Adrenal gland (tissue), 12 donors: ENCODE data around the gene ZFR. TPM values are rescaled to one million over a fixed set of nuclear protein-coding genes. Genes with fewer than 3 reads are reported as not detected.
"Not testable (repeated sequence)": the region's sequence is repeated elsewhere in the genome, so short reads cannot be mapped to it uniquely, and the experiment has no call there.

Experiments
- DNase-seq, 7 donors: peaks; one replicate each; pipeline ENCODE4 v3.0.0-alpha.2; 2019 to 2020
- H3K27ac ChIP-seq, 5 donors: fragments of 200-600 bp; sonication (generic) in 4 of 5; 1 replicate in 3 of 5; 2 replicates in 2 of 5; pipeline versions ENCODE4 v1.5.1 to v1.8.0; 2016 to 2020; ENCODE audit warnings: mild to moderate bottlenecking in 1 of 5
- H3K27me3 ChIP-seq: fragments of 200-600 bp; 2 replicates; pipeline ENCODE4 v1.8.0; 2021
- H3K36me3 ChIP-seq, 2 donors: fragments of 200-600 bp; replicated peaks in 1 of 2; 1 replicate in 1 of 2; 2 replicates in 1 of 2; pipeline versions ENCODE4 v1.5.1 to v1.8.0; 2018 to 2022
- H3K4me1 ChIP-seq, 2 donors: fragments of 200-600 bp; replicated peaks in 1 of 2; 1 replicate in 1 of 2; 2 replicates in 1 of 2; pipeline versions ENCODE4 v1.5.1 to v1.8.0; 2018 to 2021
- H3K4me3 ChIP-seq, 4 donors: fragments of 200-600 bp; sonication (generic) in 3 of 4; one replicate each; pipeline ENCODE4 v1.5.1; 2016 to 2018
- H3K9me3 ChIP-seq, 3 donors: fragments of 200-600 bp; sonication (generic) in 1 of 3; replicated peaks in 1 of 3; 1 replicate in 2 of 3; 2 replicates in 1 of 3; pipeline versions ENCODE4 v1.5.1 to v1.8.0; 2016 to 2021
- POLR2A ChIP-seq, 2 donors: fragments of 450-650 bp; IDR thresholded peaks; one replicate each; pipeline ENCODE4 v1.6.1; 2017; ENCODE audit warnings: antibody characterized with exemption in 2 of 2, mild to moderate bottlenecking in 2 of 2, moderate library complexity in 1 of 2
- WGBS, 4 donors: extraction: QIAGEN DNeasy Blood & Tissue Kit in 2 of 4; methylation state at CpG; one replicate each; pipeline versions ENCODE4 v1.1.5 to v1.1.7; 2013 to 2017; 5-methylcytosine and 5-hydroxymethylcytosine counted together
- intact Hi-C, 2 donors: fragments of 100-400 bp; cut with DNase I; formaldehyde crosslinking; loops; one replicate each; pipeline versions ENCODE4 v1.14.1 to v1.15.0; 2022 to 2023
- polyA plus RNA-seq, 3 donors: library from polyadenylated mRNA; stranded (reverse); fragments of 200-250 nt in 2 of 3; fragments of 350-450 nt in 1 of 3; fragmentation: Illumina TruSeq in 1 of 3; extraction: RNeasy Lipid Tissue Mini Kit (QIAGEN cat#74804) in 1 of 3; gene quantifications; one replicate each; pipeline ENCODE4 v1.2.3, GENCODE V29; 2013 to 2014
- total RNA-seq, 9 donors: library from RNA; depleted of rRNA in 4 of 9; stranded (reverse); fragments of >200 nt in 4 of 9; fragments of 120-200 nt in 1 of 9; fragmentation: NEBNext Ultra II Directional in 1 of 9; extraction: Animal tissue kit (Norgen Biotek cat#: 25700) in 1 of 9; gene quantifications; one replicate each; pipeline versions ENCODE4 v1.1.0 to v1.2.4, GENCODE V29; 2013 to 2023
- TF ChIP-seq, protein P1 (sequence below), 6 experiments: fragments of 450-650 bp in 4 of 6; fragments of 200-600 bp in 2 of 6; sonication (generic) in 1 of 6; IDR thresholded peaks; 1 replicate in 5 of 6; 2 replicates in 1 of 6; pipeline versions ENCODE4 v1.5.1 to v1.8.0; 2016 to 2021; ENCODE audit warnings: antibody characterized with exemption in 6 of 6, mild to moderate bottlenecking in 2 of 6, moderate library complexity in 1 of 6
- donor health status: healthy with polysubstance abuse.
- donor health status: Bipolar disorder and iron deficiency.
- donor health status: DM: yes; HTN: yes; CAD: no.
- donor health status: DM: no; HTN: no; CAD: no.
- donor health status: DM: no; HTN: no; CAD: no.
- donor health status: DM: yes; HTN: yes; CAD: no.

The ZFR gene
- total and polyA plus RNA-seq, 12 donors = 29.4 to 154 (median 72.7) TPM

DNA sequence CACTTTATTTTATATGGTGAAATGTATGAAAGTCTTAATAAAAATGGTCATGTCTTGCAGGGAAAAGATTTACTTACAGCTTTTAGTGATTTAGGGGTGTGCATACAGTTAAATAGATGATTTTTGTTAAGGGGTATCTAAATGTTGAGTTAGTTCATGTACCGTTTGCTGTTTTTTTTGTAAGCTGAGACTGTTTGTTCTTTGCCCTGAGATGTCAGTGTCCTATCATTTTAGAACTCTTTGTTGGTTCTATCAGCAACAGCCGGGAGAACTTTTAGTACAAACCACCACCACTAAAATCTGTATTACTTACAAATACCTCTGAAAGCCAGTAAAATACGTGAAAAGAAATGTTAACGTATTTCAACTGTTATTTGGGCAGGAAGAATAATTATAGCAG, 75.5 kb downstream of the ZFR start:
- H3K27me3 ChIP-seq = no peaks in the 10 kb centered on the region
- H3K27ac ChIP-seq = no peak overlapping the region
- DNase-seq = no peak
- H3K9me3 ChIP-seq = no peaks in the 10 kb centered on the region
- TF ChIP-seq POLR2A (IDR thresholded peaks at IDR 0.05) = no peak
- TF ChIP-seq, protein P1, sequence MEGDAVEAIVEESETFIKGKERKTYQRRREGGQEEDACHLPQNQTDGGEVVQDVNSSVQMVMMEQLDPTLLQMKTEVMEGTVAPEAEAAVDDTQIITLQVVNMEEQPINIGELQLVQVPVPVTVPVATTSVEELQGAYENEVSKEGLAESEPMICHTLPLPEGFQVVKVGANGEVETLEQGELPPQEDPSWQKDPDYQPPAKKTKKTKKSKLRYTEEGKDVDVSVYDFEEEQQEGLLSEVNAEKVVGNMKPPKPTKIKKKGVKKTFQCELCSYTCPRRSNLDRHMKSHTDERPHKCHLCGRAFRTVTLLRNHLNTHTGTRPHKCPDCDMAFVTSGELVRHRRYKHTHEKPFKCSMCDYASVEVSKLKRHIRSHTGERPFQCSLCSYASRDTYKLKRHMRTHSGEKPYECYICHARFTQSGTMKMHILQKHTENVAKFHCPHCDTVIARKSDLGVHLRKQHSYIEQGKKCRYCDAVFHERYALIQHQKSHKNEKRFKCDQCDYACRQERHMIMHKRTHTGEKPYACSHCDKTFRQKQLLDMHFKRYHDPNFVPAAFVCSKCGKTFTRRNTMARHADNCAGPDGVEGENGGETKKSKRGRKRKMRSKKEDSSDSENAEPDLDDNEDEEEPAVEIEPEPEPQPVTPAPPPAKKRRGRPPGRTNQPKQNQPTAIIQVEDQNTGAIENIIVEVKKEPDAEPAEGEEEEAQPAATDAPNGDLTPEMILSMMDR (IDR thresholded peaks at IDR 0.05) = no peak
- intact Hi-C loops = no loop called here
- H3K4me1 ChIP-seq = no peaks in the 10 kb centered on the region
- WGBS, 4 donors = 85 to 93% (median 90%) methylated on average over 4 of the region's 4 CpGs
- H3K4me3 ChIP-seq = no peak overlapping the region
- H3K36me3 ChIP-seq = peaks cover 0 to 16% of the 10 kb centered on the region in 2 donors

DNA sequence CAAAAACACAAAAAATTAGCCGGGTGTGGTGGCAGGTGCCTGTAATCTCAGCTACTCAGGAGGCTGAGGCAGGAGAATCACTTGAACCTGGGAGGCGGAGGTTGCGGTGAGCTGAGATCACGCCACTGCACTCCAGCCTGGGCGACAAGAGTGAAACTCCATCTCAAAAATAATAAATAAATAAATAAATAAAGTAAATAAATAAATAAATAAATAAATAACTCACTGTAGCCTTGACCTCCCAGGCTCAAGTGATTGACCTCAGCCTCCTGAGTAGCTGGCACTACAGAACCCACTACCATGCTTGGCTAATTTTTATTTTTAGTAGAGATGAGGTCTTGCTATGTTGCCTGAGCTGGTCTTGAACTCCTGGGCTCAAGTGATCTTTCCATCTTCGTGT, 77.3 kb downstream of the ZFR start:
- WGBS, 4 donors = 77 to 93% (median 81%) methylated on average over 5 to 6 of the region's 6 CpGs
- intact Hi-C loops = not testable (repeated sequence)
- H3K36me3 ChIP-seq = peaks cover 0 to 23% of the 10 kb centered on the region in 2 donors

DNA sequence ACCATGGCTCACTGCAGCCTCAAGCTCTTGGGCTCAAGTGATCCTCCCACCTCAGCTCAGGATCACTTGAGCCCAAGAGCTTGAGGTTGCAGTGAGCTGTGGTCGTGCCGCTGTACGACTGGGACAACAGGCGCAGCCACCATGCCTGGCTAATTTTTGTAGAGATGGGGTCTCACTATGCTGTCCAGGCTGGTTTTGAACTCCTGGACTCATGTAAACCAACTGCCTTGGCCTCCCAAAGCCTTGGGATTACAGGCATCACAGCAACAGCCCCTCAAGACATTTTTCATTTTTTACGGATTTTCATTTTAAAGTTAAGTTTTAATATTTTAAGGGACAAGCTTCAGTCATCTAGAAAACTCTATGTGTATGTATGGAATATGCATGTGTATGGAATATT, 78.9 kb downstream of the ZFR start:
- H3K36me3 ChIP-seq = peaks cover 0 to 21% of the 10 kb centered on the region in 2 donors

More for the DNA sequence above, 77.3 kb downstream of the ZFR start:
- not testable (repeated sequence) for H3K4me1 ChIP-seq, DNase-seq, H3K9me3 ChIP-seq, H3K27ac ChIP-seq, H3K27me3 ChIP-seq, H3K4me3 ChIP-seq

DNA sequence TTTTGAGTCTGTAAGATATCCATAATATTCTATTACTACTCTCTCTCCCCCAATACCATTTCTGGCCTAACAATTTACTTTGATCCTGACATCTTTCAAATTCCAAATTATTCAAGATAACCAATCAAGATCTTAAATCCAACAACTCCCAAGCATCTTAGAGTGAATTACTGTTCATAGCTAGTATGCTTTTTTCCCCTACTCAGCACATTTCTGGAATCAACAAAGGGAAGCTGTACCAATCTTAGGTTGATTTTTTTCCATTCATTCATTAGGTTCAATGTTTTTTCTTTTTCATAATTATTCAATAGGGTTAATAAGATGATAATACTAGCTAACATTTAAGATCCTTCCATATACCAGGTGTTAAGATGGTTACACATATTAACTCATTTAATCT, 81.5 kb downstream of the ZFR start:
- intact Hi-C loops = no loop called here

More for the DNA sequence above, 78.9 kb downstream of the ZFR start:
- H3K9me3 ChIP-seq = no peaks in the 10 kb centered on the region
- TF ChIP-seq, protein P1 (IDR thresholded peaks at IDR 0.05) = no peak
- no peak for TF ChIP-seq POLR2A (IDR thresholded peaks at IDR 0.05)
- 94 to 98% (median 96%) methylated on average over 4 to 5 of the region's 5 CpGs for WGBS, 4 donors
- intact Hi-C loops = no loop called here
- no peak overlapping the region for H3K27ac ChIP-seq
- no peak for DNase-seq
- H3K27me3 ChIP-seq = no peaks in the 10 kb centered on the region
- no peak overlapping the region for H3K4me3 ChIP-seq
- H3K4me1 ChIP-seq = no peaks in the 10 kb centered on the region

DNA sequence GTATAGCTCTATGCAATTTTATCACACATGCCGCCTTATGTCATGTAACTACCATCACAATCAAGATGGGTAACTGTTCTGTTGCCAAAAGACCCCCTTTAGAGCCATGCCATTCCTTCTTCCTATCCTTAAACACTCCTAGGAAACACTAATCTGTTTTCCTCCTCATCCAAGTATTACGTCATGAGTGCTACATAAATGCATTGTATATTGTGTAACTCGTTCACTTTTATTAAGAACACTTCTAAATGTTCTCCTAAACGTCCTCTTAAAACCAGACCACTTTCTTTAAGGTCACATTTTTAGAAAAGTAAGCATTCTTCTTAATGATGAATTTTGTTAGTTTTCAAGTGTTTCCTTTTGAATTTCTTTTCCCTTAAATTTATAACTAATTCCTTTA, 82.0 kb downstream of the ZFR start:
- H3K4me1 ChIP-seq = no peaks in the 10 kb centered on the region
- intact Hi-C loops = no loop called here
- no peaks in the 10 kb centered on the region for H3K9me3 ChIP-seq
- no peak for DNase-seq
- 88 to 93% (median 89%) methylated on average over 4 of the region's 4 CpGs for WGBS, 4 donors
- H3K36me3 ChIP-seq = peaks cover 0 to 24% of the 10 kb centered on the region in 2 donors
- H3K4me3 ChIP-seq = no peak overlapping the region
- TF ChIP-seq, protein P1 (IDR thresholded peaks at IDR 0.05) = no peak
- TF ChIP-seq POLR2A (IDR thresholded peaks at IDR 0.05) = no peak
- H3K27me3 ChIP-seq = no peaks in the 10 kb centered on the region
- no peak overlapping the region for H3K27ac ChIP-seq

More for the DNA sequence above, 81.5 kb downstream of the ZFR start:
- Histone ChIP-seq H3K27me3 (no peaks in the 10 kb centered on the region), H3K27ac (no peak overlapping the region), H3K36me3 (peaks cover 0 to 24% of the 10 kb centered on the region in 2 donors), H3K4me3 (no peak overlapping the region), H3K9me3 (no peaks in the 10 kb centered on the region), H3K4me1 (no peaks in the 10 kb centered on the region)
- TF ChIP-seq, protein P1 (IDR thresholded peaks at IDR 0.05) = no peak
- no peak for TF ChIP-seq POLR2A (IDR thresholded peaks at IDR 0.05)
- no peak for DNase-seq
